Measurements from ENCODE around the gene ITSN1. TPM values are rescaled to one million over a fixed set of nuclear protein-coding genes. Genes with fewer than 3 reads are reported as not detected.

Gene ITSN1
- total RNA-seq, 4 donors from 2014 or later, result 37.0 to 123 (median 61.1) TPM

DNA sequence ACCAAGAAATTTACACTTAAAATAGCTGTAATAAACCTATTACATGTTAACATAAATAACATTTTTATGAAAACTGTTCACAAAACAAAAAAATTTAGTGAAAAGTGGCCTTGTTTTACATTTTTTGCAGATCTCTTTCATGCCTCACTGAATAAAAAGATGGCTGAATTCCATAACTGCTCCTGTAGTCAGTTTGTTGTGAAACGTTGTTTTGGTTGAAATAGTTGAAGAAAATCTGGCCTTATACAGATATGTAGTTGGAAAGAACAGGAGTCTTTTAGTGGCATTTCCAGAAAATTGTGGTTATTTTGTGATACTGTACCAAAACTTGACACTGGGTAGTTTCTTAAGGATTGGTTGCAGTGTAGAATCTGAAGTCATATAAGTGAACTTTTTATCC lies 18.1 kb downstream of the ITSN1 start:
- intact Hi-C loops (cut with DNase I; ENCODE audit: low total_unique reads) (no loop called here), in situ Hi-C loops (cut with MboI; ENCODE audit: low pct_ligation_motif_present in 1 of 4, low pct_unique_long_range_greater_than_20kb in 1 of 4, low sequenced_read_pairs in 3 of 4) (loop anchor here in 1 of 4 donors (25.0 kb wide), 1 partner anchor 227 kb away; no protein-coding TSS in a partner anchor)
- Histone ChIP-seq H3K27me3 (no peaks in the 10 kb centered on the region), H3K36me3 (no peaks in the 10 kb centered on the region), H3K4me3 (no peak overlapping the region), H3K4me1 (peaks cover 11 to 57% (median 32%) of the 10 kb centered on the region in 4 donors), H3K9me3 (no peaks in the 10 kb centered on the region), H3K27ac (no peak overlapping the region)
- TF ChIP-seq POLR2A (IDR thresholded peaks at IDR 0.05), result no peak
- no peak for TF ChIP-seq EP300 (IDR thresholded peaks at IDR 0.05; ENCODE audit: low read depth)
- TF ChIP-seq, protein P1, sequence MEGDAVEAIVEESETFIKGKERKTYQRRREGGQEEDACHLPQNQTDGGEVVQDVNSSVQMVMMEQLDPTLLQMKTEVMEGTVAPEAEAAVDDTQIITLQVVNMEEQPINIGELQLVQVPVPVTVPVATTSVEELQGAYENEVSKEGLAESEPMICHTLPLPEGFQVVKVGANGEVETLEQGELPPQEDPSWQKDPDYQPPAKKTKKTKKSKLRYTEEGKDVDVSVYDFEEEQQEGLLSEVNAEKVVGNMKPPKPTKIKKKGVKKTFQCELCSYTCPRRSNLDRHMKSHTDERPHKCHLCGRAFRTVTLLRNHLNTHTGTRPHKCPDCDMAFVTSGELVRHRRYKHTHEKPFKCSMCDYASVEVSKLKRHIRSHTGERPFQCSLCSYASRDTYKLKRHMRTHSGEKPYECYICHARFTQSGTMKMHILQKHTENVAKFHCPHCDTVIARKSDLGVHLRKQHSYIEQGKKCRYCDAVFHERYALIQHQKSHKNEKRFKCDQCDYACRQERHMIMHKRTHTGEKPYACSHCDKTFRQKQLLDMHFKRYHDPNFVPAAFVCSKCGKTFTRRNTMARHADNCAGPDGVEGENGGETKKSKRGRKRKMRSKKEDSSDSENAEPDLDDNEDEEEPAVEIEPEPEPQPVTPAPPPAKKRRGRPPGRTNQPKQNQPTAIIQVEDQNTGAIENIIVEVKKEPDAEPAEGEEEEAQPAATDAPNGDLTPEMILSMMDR (IDR thresholded peaks at IDR 0.05), result no peak
- TF ChIP-seq POLR2AphosphoS5 (IDR thresholded peaks at IDR 0.05), result no peak
- 63 to 100% methylated on average over 1 of the region's 1 CpG for WGBS, 2 donors (ENCODE audit: low coverage in 1 of 2)
- no peak for DNase-seq

DNA sequence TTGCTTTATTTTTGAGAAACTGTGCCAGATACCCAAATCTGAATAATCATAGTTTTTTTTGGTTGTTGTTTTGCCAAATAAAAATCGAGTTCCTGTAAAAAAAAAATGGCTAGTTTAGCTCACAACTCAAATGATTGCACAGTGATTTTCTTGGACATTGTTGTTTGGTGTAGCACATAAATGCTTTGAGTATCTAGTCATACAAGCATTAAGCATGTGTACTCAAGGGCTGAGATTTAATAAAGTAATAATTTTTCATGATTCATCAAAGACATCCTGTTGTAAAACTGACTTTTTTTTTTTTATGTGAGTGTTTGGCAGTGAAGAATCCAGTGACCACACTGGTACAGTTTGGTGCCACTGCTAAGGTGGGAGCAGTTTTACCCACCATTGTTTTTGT lies 18.8 kb downstream of the ITSN1 start:
- Histone ChIP-seq H3K27me3 (no peaks in the 10 kb centered on the region), H3K36me3 (no peaks in the 10 kb centered on the region), H3K4me3 (no peak overlapping the region), H3K9me3 (no peaks in the 10 kb centered on the region), H3K27ac (no peak overlapping the region), H3K4me1 (peaks cover 9 to 50% (median 27%) of the 10 kb centered on the region in 4 donors)
- no peak for DNase-seq
- TF ChIP-seq POLR2A (IDR thresholded peaks at IDR 0.05) (no peak), EP300 (IDR thresholded peaks at IDR 0.05; ENCODE audit: low read depth) (no peak)
- TF ChIP-seq, protein P1 (IDR thresholded peaks at IDR 0.05), result no peak
- in situ Hi-C loops (cut with MboI; ENCODE audit: low pct_ligation_motif_present in 1 of 4, low pct_unique_long_range_greater_than_20kb in 1 of 4, low sequenced_read_pairs in 3 of 4), result loop anchor here in 1 of 4 donors (25.0 kb wide), 1 partner anchor 226 kb away; no protein-coding TSS in a partner anchor
- 68 to 91% methylated on average over 1 of the region's 1 CpG for WGBS, 2 donors (ENCODE audit: low coverage in 1 of 2)
- intact Hi-C loops (cut with DNase I; ENCODE audit: low total_unique reads), result no loop called here

DNA sequence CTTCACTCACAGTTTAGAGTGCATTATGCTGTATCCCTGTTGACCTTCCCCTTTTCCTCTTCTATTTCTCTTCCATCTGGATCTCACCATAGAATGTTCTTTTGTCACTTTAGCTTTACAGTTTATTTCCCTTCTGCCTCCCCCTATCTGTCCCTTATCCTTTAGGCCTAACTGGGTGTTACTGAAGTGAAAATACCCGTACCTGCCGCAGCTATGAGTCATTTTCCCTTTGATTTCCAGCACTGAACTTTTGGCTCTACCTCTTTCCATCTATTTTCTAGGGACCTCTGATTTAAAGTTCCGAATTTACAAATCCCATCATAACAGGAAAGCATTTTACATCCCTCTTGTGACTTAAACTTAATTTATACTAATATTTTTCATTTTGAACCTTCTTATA lies 19.7 kb downstream of the ITSN1 start:
- in situ Hi-C loops (cut with MboI; ENCODE audit: low pct_ligation_motif_present in 1 of 4, low pct_unique_long_range_greater_than_20kb in 1 of 4, low sequenced_read_pairs in 3 of 4) (loop anchor here in 1 of 4 donors (25.0 kb wide), 1 partner anchor 225 kb away; no protein-coding TSS in a partner anchor), intact Hi-C loops (cut with DNase I; ENCODE audit: low total_unique reads) (no loop called here)
- 70 to 94% methylated on average over 3 of the region's 3 CpGs for WGBS, 2 donors (ENCODE audit: low coverage in 1 of 2)
- Histone ChIP-seq H3K4me3 (no peak overlapping the region), H3K4me1 (peaks cover 5 to 41% (median 20%) of the 10 kb centered on the region in 4 donors), H3K27ac (no peak overlapping the region), H3K27me3 (no peaks in the 10 kb centered on the region), H3K9me3 (no peaks in the 10 kb centered on the region), H3K36me3 (no peaks in the 10 kb centered on the region)
- DNase-seq, result no peak
- TF ChIP-seq, protein P1 (IDR thresholded peaks at IDR 0.05), result no peak
- TF ChIP-seq EP300 (IDR thresholded peaks at IDR 0.05; ENCODE audit: low read depth), result no peak
- no peak for TF ChIP-seq POLR2A (IDR thresholded peaks at IDR 0.05)
- no peak for TF ChIP-seq POLR2AphosphoS5 (IDR thresholded peaks at IDR 0.05)

DNA sequence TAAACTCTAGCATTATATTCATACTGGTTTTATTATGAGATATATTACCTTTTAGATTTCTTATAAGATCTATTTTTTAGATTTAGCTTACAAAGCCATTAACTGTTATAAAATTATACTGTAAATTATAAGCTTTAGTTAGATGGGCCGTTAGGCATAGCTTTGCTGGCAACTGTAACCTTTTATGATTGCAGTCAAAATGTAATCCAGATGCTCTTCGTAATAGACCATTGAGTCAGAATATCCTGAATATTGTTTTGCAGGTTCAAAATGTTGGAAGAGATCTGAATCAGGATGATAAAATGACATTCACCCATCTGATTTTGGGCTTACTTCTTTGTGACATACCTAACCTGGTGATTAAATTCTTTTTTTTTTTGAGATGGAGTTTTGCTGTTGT lies 20.9 kb downstream of the ITSN1 start:
- H3K27me3 ChIP-seq, result no peaks in the 10 kb centered on the region
- no peaks in the 10 kb centered on the region for H3K36me3 ChIP-seq
- 41 to 50% methylated on average over 2 of the region's 2 CpGs for WGBS, 2 donors (ENCODE audit: low coverage in 1 of 2)
- no peak for TF ChIP-seq POLR2AphosphoS5 (IDR thresholded peaks at IDR 0.05)
- TF ChIP-seq, protein P1 (IDR thresholded peaks at IDR 0.05), result no peak
- TF ChIP-seq EP300 (IDR thresholded peaks at IDR 0.05; ENCODE audit: low read depth), result no peak
- TF ChIP-seq POLR2A (IDR thresholded peaks at IDR 0.05), result no peak
- H3K9me3 ChIP-seq, result no peaks in the 10 kb centered on the region
- peaks cover 5 to 30% (median 11%) of the 10 kb centered on the region in 4 donors for H3K4me1 ChIP-seq
- DNase-seq, result no peak
- in situ Hi-C loops (cut with MboI; ENCODE audit: low pct_ligation_motif_present in 1 of 4, low pct_unique_long_range_greater_than_20kb in 1 of 4, low sequenced_read_pairs in 3 of 4), result loop anchor here in 1 of 4 donors (25.0 kb wide), 1 partner anchor 224 kb away; no protein-coding TSS in a partner anchor
- intact Hi-C loops (cut with DNase I; ENCODE audit: low total_unique reads), result no loop called here
- H3K4me3 ChIP-seq, result no peak overlapping the region
- H3K27ac ChIP-seq, result no peak overlapping the region
